HCT116 (cell line): ENCODE data around the gene RNPEPL1. TPM values are rescaled to one million over a fixed set of nuclear protein-coding genes. Genes with fewer than 3 reads are reported as not detected.

ENCODE experiments used
- ATAC-seq: fragments of 200-7000 bp; cut with Tn5 transposase; 2 replicates; pipeline ENCODE4 v1.9.1; 2020; ENCODE audit warnings: mild to moderate bottlenecking, moderate library complexity
- BruUV-seq: library from RNA; stranded (reverse); fragments of 400-500 nt; replicated peaks from 2 replicates; lab custom pipeline; 2021; lab: Mats Ljungman, UMichigan
- CTCF ChIA-PET: fragments of 300-600 bp; sonication (Branson Sonifier 250); formaldehyde crosslinking; loops from one replicate; lab custom pipeline; 2021; ENCODE audit warnings: antibody characterized with exemption; lab: Charles Lee
- POLR2A ChIA-PET: fragments of 300-600, 350-600 bp; sonication (Branson Sonifier 250); formaldehyde crosslinking; loops from one replicate; lab custom pipeline; 2021; ENCODE audit warnings: antibody characterized with exemption; lab: Charles Lee
- RAD21 ChIA-PET, 2 experiments: fragments of 300-600 bp; sonication (Branson Sonifier 250); formaldehyde crosslinking; loops; one replicate each; lab custom pipeline; 2023; ENCODE audit warnings: low total read pairs in 2 of 2; ENCODE audit not compliant: uncharacterized antibody in 2 of 2, unreplicated experiment in 2 of 2, low non-redundant PET in 1 of 2; lab: Charles Lee
- DNase-seq: peaks from one replicate; pipeline ENCODE4 v3.0.0-alpha.2; 2010; ENCODE audit warnings: low read depth, low spot score
- H2AFZ ChIP-seq: fragments of 200-600 bp; shearing (Covaris generic), sonication (generic); 2 replicates; pipeline ENCODE4 v1.6.1; 2017; ENCODE audit warnings: low read depth, mixed run types, mixed read lengths, antibody characterized with exemption, low read length; ENCODE audit not compliant: poor library complexity, severe bottlenecking
- H3K27ac ChIP-seq: 2 replicates; pipeline ENCODE4 v1.5.1; 2012; ENCODE audit warnings: low read depth, low read length
- H3K27me3 ChIP-seq: fragments of 200-600 bp; sonication (generic); 2 replicates; pipeline ENCODE4 v1.6.1; 2016; ENCODE audit warnings: mixed run types, low read length, mixed read lengths; ENCODE audit not compliant: insufficient read depth
- H3K36me3 ChIP-seq, 2 experiments: fragments of 200-500 bp in 1 of 2; fragments of 200-600 bp in 1 of 2; sonication (Bioruptor generic) in 1 of 2; sonication (generic) in 1 of 2; 2 replicates each; pipeline versions ENCODE4 v1.5.1 to v1.6.1; 2014 to 2016; ENCODE audit warnings: low read length in 2 of 2, inconsistent platforms in 1 of 2, mixed read lengths in 1 of 2, mixed run types in 1 of 2; ENCODE audit not compliant: insufficient read depth in 2 of 2, control insufficient read depth in 1 of 2
- H3K4me1 ChIP-seq, 2 experiments: fragments of 200-600 bp in 1 of 2; sonication (generic) in 1 of 2; 2 replicates each; pipeline versions ENCODE4 v1.5.1 to v1.6.1; 2012 to 2017; ENCODE audit warnings: low read length in 2 of 2, inconsistent platforms in 1 of 2, mild to moderate bottlenecking in 1 of 2, mixed read lengths in 1 of 2, mixed run types in 1 of 2, moderate library complexity in 1 of 2; ENCODE audit not compliant: insufficient read depth in 2 of 2, control insufficient read depth in 1 of 2
- H3K4me2 ChIP-seq: fragments of 200-600 bp; sonication (generic); 2 replicates; pipeline ENCODE4 v1.6.1; 2017; ENCODE audit warnings: mixed run types, low read length, mixed read lengths
- H3K4me3 ChIP-seq, 2 experiments: fragments of 200-600 bp in 1 of 2; sonication (generic) in 1 of 2; replicated peaks in 1 of 2; 2 replicates each; pipeline ENCODE4 v1.5.1; 2011 to 2016; ENCODE audit warnings: low read length in 2 of 2, control low read depth in 1 of 2, low read depth in 1 of 2, mild to moderate bottlenecking in 1 of 2, mixed read lengths in 1 of 2, mixed run types in 1 of 2
- H3K79me2 ChIP-seq: fragments of 200-600 bp; sonication (generic); 2 replicates; pipeline ENCODE4 v1.6.1; 2017; ENCODE audit warnings: mild to moderate bottlenecking, mixed run types, low read length, moderate library complexity, mixed read lengths; ENCODE audit not compliant: insufficient read depth
- H3K9ac ChIP-seq: fragments of 200-600 bp; sonication (generic); 2 replicates; pipeline ENCODE4 v1.6.1; 2016; ENCODE audit warnings: low read length, mixed read lengths
- H3K9me2 ChIP-seq: fragments of 200-600 bp; sonication (generic), shearing (Covaris generic); 2 replicates; pipeline ENCODE4 v1.6.1; 2017; ENCODE audit warnings: mixed run types, mild to moderate bottlenecking, moderate library complexity; ENCODE audit not compliant: insufficient read depth
- H3K9me3 ChIP-seq, 2 experiments: fragments of 200-500 bp in 1 of 2; fragments of 200-600 bp in 1 of 2; sonication (Bioruptor generic) in 1 of 2; sonication (generic) in 1 of 2; 2 replicates each; pipeline ENCODE4 v1.6.1; 2014 to 2017; ENCODE audit warnings: low read length in 2 of 2, mixed read lengths in 2 of 2, inconsistent platforms in 1 of 2, low read depth in 1 of 2, mild to moderate bottlenecking in 1 of 2, mixed run types in 1 of 2, moderate library complexity in 1 of 2; ENCODE audit not compliant: control insufficient read depth in 1 of 2, insufficient read depth in 1 of 2
- H4K20me1 ChIP-seq: fragments of 200-600 bp; sonication (generic), shearing (Covaris generic); 2 replicates; pipeline ENCODE4 v1.6.1; 2017; ENCODE audit warnings: mixed run types, mild to moderate bottlenecking, moderate library complexity; ENCODE audit not compliant: insufficient read depth
- CBX3 ChIP-seq: IDR thresholded peaks from 2 replicates; pipeline ENCODE4 v1.6.1; 2012; ENCODE audit warnings: low read depth
- CEBPB ChIP-seq: IDR thresholded peaks from 2 replicates; pipeline ENCODE4 v1.6.1; 2012; ENCODE audit warnings: low read depth
- EGR1 ChIP-seq: IDR thresholded peaks from 2 replicates; pipeline ENCODE4 v1.6.1; 2012; ENCODE audit warnings: low read depth
- EZH2phosphoT487 ChIP-seq: fragments of 200-600 bp; IDR thresholded peaks from 2 replicates; pipeline ENCODE4 v1.6.1; 2018; ENCODE audit warnings: antibody characterized with exemption, borderline replicate concordance
- FOSL1 ChIP-seq: IDR thresholded peaks from 2 replicates; pipeline ENCODE4 v1.6.1; 2012; ENCODE audit warnings: low read depth
- JUND ChIP-seq: IDR thresholded peaks from 2 replicates; pipeline ENCODE4 v1.6.1; 2012
- POLR2A ChIP-seq: IDR thresholded peaks from 2 replicates; pipeline ENCODE4 v1.7.0; 2011; ENCODE audit warnings: borderline replicate concordance; ENCODE audit not compliant: insufficient read depth, insufficient read length; ENCODE audit errors: extremely low read depth
- POLR2AphosphoS5 ChIP-seq: IDR thresholded peaks from 2 replicates; pipeline ENCODE4 v1.6.1; 2011; ENCODE audit warnings: mild to moderate bottlenecking, low read depth, low read length, moderate library complexity
- SRF ChIP-seq: IDR thresholded peaks from 2 replicates; pipeline ENCODE4 v1.6.1; 2012; ENCODE audit warnings: low read depth
- TCF7L2 ChIP-seq: IDR thresholded peaks from 2 replicates; pipeline ENCODE4 v1.7.0; 2011; ENCODE audit warnings: borderline replicate concordance, inconsistent platforms; ENCODE audit not compliant: insufficient read depth, insufficient read length; ENCODE audit errors: extremely low read depth
- ZFX ChIP-seq: fragments of 450-650 bp; IDR thresholded peaks from 2 replicates; pipeline ENCODE4 v1.6.1; 2017
- intact Hi-C: fragments of 100-400 bp; cut with micrococcal nuclease; formaldehyde crosslinking; loops from 2 replicates; pipeline ENCODE4 v1.10.0; 2022
- total RNA-seq: library from RNA; stranded (reverse); gene quantifications from one replicate; pipeline ENCODE4 v1.2.1, GENCODE V29; 2021; ENCODE audit not compliant: unreplicated experiment
- TF ChIP-seq, protein P1 (sequence below): IDR thresholded peaks from 2 replicates; pipeline ENCODE4 v1.6.1; 2012; ENCODE audit warnings: low read depth
- TF ChIP-seq, protein P2 (sequence below), 3 experiments: fragments of 200-600 bp in 1 of 3; sonication (generic) in 1 of 3; IDR thresholded peaks in 2 of 3; conservative IDR thresholded peaks in 1 of 3; 2 replicates each; pipeline ENCODE4 v1.5.1; 2012 to 2017; ENCODE audit warnings: low read depth in 2 of 3, low read length in 2 of 3, antibody characterized with exemption in 1 of 3, borderline replicate concordance in 1 of 3, control low read depth in 1 of 3, mild to moderate bottlenecking in 1 of 3, mixed read lengths in 1 of 3, mixed run types in 1 of 3, moderate library complexity in 1 of 3; ENCODE audit not compliant: insufficient read depth in 1 of 3

The RNPEPL1 gene
- total RNA-seq, 1 experiment from 2014 or later, result 49.7 TPM

DNA sequence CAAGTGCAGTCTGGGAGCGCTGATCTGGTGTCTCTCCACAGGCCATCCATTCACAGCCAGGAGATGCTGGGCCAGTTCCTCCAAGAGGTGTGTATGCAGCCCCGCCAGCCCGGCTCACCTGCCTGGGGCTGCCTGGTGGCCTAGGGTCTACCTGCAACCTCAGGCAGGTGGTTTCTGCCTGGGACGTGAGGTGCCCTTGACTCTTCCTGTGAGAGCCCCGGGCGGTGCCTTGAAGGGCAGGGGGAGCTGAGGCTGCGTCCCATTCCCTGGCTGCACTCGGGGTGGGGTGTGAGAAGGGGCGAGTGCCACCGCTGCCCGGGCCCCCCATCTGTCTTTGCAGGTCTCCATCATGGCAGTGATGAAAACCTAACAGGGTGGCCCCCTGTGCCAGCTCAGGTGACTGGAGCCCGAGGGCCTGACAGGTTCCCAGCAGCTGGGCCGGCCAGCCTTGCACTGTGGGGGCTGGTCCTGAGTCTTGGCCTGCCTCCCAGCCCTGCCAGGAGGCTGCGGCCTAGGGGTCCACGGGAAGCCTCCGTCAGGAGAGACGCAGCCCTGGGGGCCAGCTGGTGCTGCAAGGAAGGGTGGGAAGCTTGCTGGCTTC lies 30.1 kb downstream of the RNPEPL1 start:
- H4K20me1 ChIP-seq, result no peaks in the 10 kb centered on the region
- H3K4me3 ChIP-seq, result no peak overlapping the region
- no peaks in the 10 kb centered on the region; a peak in 1 of 4 replicates for H3K36me3 ChIP-seq
- TF ChIP-seq, protein P1, sequence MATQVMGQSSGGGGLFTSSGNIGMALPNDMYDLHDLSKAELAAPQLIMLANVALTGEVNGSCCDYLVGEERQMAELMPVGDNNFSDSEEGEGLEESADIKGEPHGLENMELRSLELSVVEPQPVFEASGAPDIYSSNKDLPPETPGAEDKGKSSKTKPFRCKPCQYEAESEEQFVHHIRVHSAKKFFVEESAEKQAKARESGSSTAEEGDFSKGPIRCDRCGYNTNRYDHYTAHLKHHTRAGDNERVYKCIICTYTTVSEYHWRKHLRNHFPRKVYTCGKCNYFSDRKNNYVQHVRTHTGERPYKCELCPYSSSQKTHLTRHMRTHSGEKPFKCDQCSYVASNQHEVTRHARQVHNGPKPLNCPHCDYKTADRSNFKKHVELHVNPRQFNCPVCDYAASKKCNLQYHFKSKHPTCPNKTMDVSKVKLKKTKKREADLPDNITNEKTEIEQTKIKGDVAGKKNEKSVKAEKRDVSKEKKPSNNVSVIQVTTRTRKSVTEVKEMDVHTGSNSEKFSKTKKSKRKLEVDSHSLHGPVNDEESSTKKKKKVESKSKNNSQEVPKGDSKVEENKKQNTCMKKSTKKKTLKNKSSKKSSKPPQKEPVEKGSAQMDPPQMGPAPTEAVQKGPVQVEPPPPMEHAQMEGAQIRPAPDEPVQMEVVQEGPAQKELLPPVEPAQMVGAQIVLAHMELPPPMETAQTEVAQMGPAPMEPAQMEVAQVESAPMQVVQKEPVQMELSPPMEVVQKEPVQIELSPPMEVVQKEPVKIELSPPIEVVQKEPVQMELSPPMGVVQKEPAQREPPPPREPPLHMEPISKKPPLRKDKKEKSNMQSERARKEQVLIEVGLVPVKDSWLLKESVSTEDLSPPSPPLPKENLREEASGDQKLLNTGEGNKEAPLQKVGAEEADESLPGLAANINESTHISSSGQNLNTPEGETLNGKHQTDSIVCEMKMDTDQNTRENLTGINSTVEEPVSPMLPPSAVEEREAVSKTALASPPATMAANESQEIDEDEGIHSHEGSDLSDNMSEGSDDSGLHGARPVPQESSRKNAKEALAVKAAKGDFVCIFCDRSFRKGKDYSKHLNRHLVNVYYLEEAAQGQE, result no peak
- TF ChIP-seq EZH2phosphoT487 (no peak), POLR2AphosphoS5 (no peak), CBX3 (no peak), EGR1 (no peak), FOSL1 (no peak), TCF7L2 (no peak), POLR2A (no peak), SRF (no peak), ZFX (no peak), CEBPB (no peak), JUND (no peak)
- TF ChIP-seq, protein P2, sequence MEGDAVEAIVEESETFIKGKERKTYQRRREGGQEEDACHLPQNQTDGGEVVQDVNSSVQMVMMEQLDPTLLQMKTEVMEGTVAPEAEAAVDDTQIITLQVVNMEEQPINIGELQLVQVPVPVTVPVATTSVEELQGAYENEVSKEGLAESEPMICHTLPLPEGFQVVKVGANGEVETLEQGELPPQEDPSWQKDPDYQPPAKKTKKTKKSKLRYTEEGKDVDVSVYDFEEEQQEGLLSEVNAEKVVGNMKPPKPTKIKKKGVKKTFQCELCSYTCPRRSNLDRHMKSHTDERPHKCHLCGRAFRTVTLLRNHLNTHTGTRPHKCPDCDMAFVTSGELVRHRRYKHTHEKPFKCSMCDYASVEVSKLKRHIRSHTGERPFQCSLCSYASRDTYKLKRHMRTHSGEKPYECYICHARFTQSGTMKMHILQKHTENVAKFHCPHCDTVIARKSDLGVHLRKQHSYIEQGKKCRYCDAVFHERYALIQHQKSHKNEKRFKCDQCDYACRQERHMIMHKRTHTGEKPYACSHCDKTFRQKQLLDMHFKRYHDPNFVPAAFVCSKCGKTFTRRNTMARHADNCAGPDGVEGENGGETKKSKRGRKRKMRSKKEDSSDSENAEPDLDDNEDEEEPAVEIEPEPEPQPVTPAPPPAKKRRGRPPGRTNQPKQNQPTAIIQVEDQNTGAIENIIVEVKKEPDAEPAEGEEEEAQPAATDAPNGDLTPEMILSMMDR (IDR thresholded peaks at IDR 0.05 in 2 of 3, conservative IDR thresholded peaks at IDR 0.05 in 1 of 3; ENCODE audit: borderline replicate concordance in 1 of 3, insufficient read depth in 1 of 3, low read depth in 2 of 3, low read length in 2 of 3), result no peak
- H2AFZ ChIP-seq, result no peak overlapping the region
- BruUV-seq, result no TSS peak
- H3K9ac ChIP-seq, result no peak overlapping the region
- DNase-seq (no peak), ATAC-seq (no peak)
- intact Hi-C loops, result no loop called here
- POLR2A ChIA-PET, result no interaction called here
- no peaks in the 10 kb centered on the region for H3K79me2 ChIP-seq
- CTCF ChIA-PET, result no interaction called here
- H3K9me3 ChIP-seq, result no peaks in the 10 kb centered on the region
- H3K4me2 ChIP-seq, result no peak overlapping the region
- H3K9me2 ChIP-seq, result no peaks in the 10 kb centered on the region
- no peaks in the 10 kb centered on the region for H3K4me1 ChIP-seq
- no peak overlapping the region for H3K27ac ChIP-seq
- no peaks in the 10 kb centered on the region for H3K27me3 ChIP-seq
- RAD21 ChIA-PET, result no interaction called here
